H9 (cell line): ENCODE results near the gene LSS. TPM values are rescaled to one million over a fixed set of nuclear protein-coding genes. Genes with fewer than 3 reads are reported as not detected.

ENCODE experiments used
- DNase-seq: peaks from one replicate; pipeline ENCODE4 v3.0.0-alpha.2; 2017
- H2AFZ ChIP-seq: one replicate; pipeline ENCODE4 v1.6.1; 2013; ENCODE audit warnings: mild to moderate bottlenecking, low read length, control low read depth, moderate library complexity
- H2AK5ac ChIP-seq: 2 replicates; pipeline ENCODE4 v1.6.1; 2013; ENCODE audit warnings: low read length, control low read depth, mixed read lengths; ENCODE audit not compliant: insufficient read length
- H2BK120ac ChIP-seq: one replicate; pipeline ENCODE4 v1.6.1; 2013; ENCODE audit warnings: low read depth, mild to moderate bottlenecking, low read length, control low read depth, inconsistent platforms; ENCODE audit not compliant: poor library complexity, severe bottlenecking
- H2BK12ac ChIP-seq: 2 replicates; pipeline ENCODE4 v1.6.1; 2013; ENCODE audit warnings: low read length, control low read depth, mixed read lengths, low read depth; ENCODE audit not compliant: insufficient read length
- H2BK15ac ChIP-seq: 2 replicates; pipeline ENCODE4 v1.6.1; 2013; ENCODE audit warnings: low read depth, low read length, control low read depth
- H2BK20ac ChIP-seq: one replicate; pipeline ENCODE4 v1.6.1; 2013; ENCODE audit warnings: low read depth, mild to moderate bottlenecking, low read length, control low read depth, inconsistent platforms; ENCODE audit not compliant: poor library complexity, severe bottlenecking
- H2BK5ac ChIP-seq: 2 replicates; pipeline ENCODE4 v1.6.1; 2013; ENCODE audit warnings: low read length, control low read depth, mixed read lengths; ENCODE audit not compliant: insufficient read length
- H3K14ac ChIP-seq: 2 replicates; pipeline ENCODE4 v1.6.1; 2013; ENCODE audit warnings: low read length, control low read depth; ENCODE audit not compliant: insufficient read depth
- H3K18ac ChIP-seq: 2 replicates; pipeline ENCODE4 v1.6.1; 2013; ENCODE audit warnings: low read depth, mild to moderate bottlenecking, mixed read lengths, low read length, control low read depth; ENCODE audit not compliant: insufficient read length
- H3K23ac ChIP-seq: 2 replicates; pipeline ENCODE4 v1.6.1; 2013; ENCODE audit warnings: low read length, control low read depth, mixed read lengths, low read depth; ENCODE audit not compliant: insufficient read length
- H3K23me2 ChIP-seq: 2 replicates; pipeline ENCODE4 v1.6.1; 2013; ENCODE audit warnings: low read depth, mild to moderate bottlenecking, mixed read lengths, low read length, control low read depth; ENCODE audit not compliant: insufficient read length, poor library complexity, severe bottlenecking
- H3K27ac ChIP-seq: 2 replicates; pipeline ENCODE4 v1.5.1; 2013; ENCODE audit warnings: low read length, control low read depth, mixed read lengths, low read depth; ENCODE audit not compliant: insufficient read length
- H3K27me3 ChIP-seq: 2 replicates; pipeline ENCODE4 v1.6.1; 2013; ENCODE audit warnings: low read length, control low read depth, inconsistent platforms; ENCODE audit not compliant: insufficient read depth
- H3K4ac ChIP-seq: 2 replicates; pipeline ENCODE4 v1.6.1; 2013; ENCODE audit warnings: low read depth, mild to moderate bottlenecking, control low read depth, inconsistent platforms, low read length, moderate library complexity
- H3K4me1 ChIP-seq: 2 replicates; pipeline ENCODE4 v1.6.1; 2013; ENCODE audit warnings: low read length, control low read depth, inconsistent platforms; ENCODE audit not compliant: insufficient read depth
- H3K4me2 ChIP-seq: 2 replicates; pipeline ENCODE4 v1.6.1; 2013; ENCODE audit warnings: low read length, control low read depth, mixed read lengths; ENCODE audit not compliant: insufficient read length, insufficient read depth
- H3K56ac ChIP-seq: 2 replicates; pipeline ENCODE4 v1.6.1; 2013; ENCODE audit warnings: low read depth, mild to moderate bottlenecking, mixed read lengths, low read length, control low read depth; ENCODE audit not compliant: insufficient read length
- H3K79me1 ChIP-seq: 2 replicates; pipeline ENCODE4 v1.6.1; 2013; ENCODE audit warnings: low read depth, mild to moderate bottlenecking, moderate library complexity, low read length, control low read depth, inconsistent platforms; ENCODE audit not compliant: insufficient read depth, poor library complexity, severe bottlenecking
- H3K79me2 ChIP-seq: 2 replicates; pipeline ENCODE4 v1.6.1; 2013; ENCODE audit warnings: low read length, control low read depth, inconsistent platforms; ENCODE audit not compliant: insufficient read depth
- H3K9ac ChIP-seq: 2 replicates; pipeline ENCODE4 v1.6.1; 2013; ENCODE audit warnings: low read length, control low read depth, mixed read lengths; ENCODE audit not compliant: insufficient read length; ENCODE audit errors: extremely low read depth
- H3K9me3 ChIP-seq: one replicate; pipeline ENCODE4 v1.6.1; 2013; ENCODE audit warnings: low read depth, low read length, inconsistent platforms; ENCODE audit not compliant: control insufficient read depth
- H3T11ph ChIP-seq: one replicate; pipeline ENCODE4 v1.6.1; 2013; ENCODE audit warnings: mild to moderate bottlenecking, low read length, control low read depth, inconsistent platforms
- H4K20me1 ChIP-seq: one replicate; pipeline ENCODE4 v1.6.1; 2013; ENCODE audit not compliant: control insufficient read depth, insufficient read length, insufficient read depth
- H4K5ac ChIP-seq: 2 replicates; pipeline ENCODE4 v1.6.1; 2013; ENCODE audit warnings: low read depth, mild to moderate bottlenecking, mixed read lengths, low read length, control low read depth; ENCODE audit not compliant: insufficient read length
- H4K8ac ChIP-seq: replicated peaks from 2 replicates; pipeline ENCODE4 v1.6.1; 2013; ENCODE audit warnings: low read length, control low read depth, mixed read lengths, low read depth; ENCODE audit not compliant: insufficient read length
- H4K91ac ChIP-seq: 2 replicates; pipeline ENCODE4 v1.6.1; 2013; ENCODE audit warnings: low read depth, mild to moderate bottlenecking, moderate library complexity, mixed read lengths, low read length, control low read depth; ENCODE audit not compliant: insufficient read length
- H3K27ac Mint-ChIP-seq, 3 experiments: 2 replicates in 2 of 3; 3 replicates in 1 of 3; pipeline ENCODE4 v1.8.0; 2020 to 2021; ENCODE audit warnings: mixed read lengths in 3 of 3, mild to moderate bottlenecking in 1 of 3, moderate library complexity in 1 of 3
- H3K27me3 Mint-ChIP-seq: 2 replicates; pipeline ENCODE4 v1.8.0; 2021; ENCODE audit warnings: low read depth, mild to moderate bottlenecking, moderate library complexity, mixed read lengths
- H3K36me3 Mint-ChIP-seq, 3 experiments: 2 replicates in 2 of 3; 3 replicates in 1 of 3; pipeline ENCODE4 v1.8.0; 2020 to 2021; ENCODE audit warnings: low read depth in 3 of 3, mixed read lengths in 3 of 3; ENCODE audit not compliant: insufficient read depth in 1 of 3
- H3K4me1 Mint-ChIP-seq, 2 experiments: 2 replicates each; pipeline ENCODE4 v1.8.0; 2020; ENCODE audit warnings: mixed read lengths in 2 of 2
- H3K4me3 Mint-ChIP-seq, 2 experiments: 2 replicates in 1 of 2; 3 replicates in 1 of 2; pipeline ENCODE4 v1.8.0; 2020 to 2021; ENCODE audit warnings: mild to moderate bottlenecking in 2 of 2, mixed read lengths in 2 of 2, moderate library complexity in 1 of 2
- H3K9me3 Mint-ChIP-seq, 2 experiments: 2 replicates in 1 of 2; 3 replicates in 1 of 2; pipeline ENCODE4 v1.8.0; 2020; ENCODE audit warnings: mild to moderate bottlenecking in 2 of 2, mixed read lengths in 2 of 2, moderate library complexity in 1 of 2
- WGBS: extraction: QIAGEN DNeasy Blood & Tissue Kit; methylation state at CpG from one replicate; pipeline ENCODE4 v1.1.7; 2013; ENCODE audit warnings: missing lambda C conversion rate, low lambda C conversion rate, mixed read lengths; ENCODE audit not compliant: insufficient read length; ENCODE audit errors: extremely low coverage; 5-methylcytosine and 5-hydroxymethylcytosine counted together
- total RNA-seq: library from RNA; stranded (reverse); gene quantifications from 2 replicates; pipeline ENCODE4 v1.2.1, GENCODE V29; 2021
- TF ChIP-seq, protein P1 (sequence below): fragments of 200-600 bp; sonication (generic); conservative IDR thresholded peaks from 3 replicates; pipeline ENCODE4 v1.8.0; 2021; ENCODE audit warnings: antibody characterized with exemption, mild to moderate bottlenecking

The LSS gene
- total RNA-seq, 1 experiment from 2014 or later, result 69.2 TPM

DNA sequence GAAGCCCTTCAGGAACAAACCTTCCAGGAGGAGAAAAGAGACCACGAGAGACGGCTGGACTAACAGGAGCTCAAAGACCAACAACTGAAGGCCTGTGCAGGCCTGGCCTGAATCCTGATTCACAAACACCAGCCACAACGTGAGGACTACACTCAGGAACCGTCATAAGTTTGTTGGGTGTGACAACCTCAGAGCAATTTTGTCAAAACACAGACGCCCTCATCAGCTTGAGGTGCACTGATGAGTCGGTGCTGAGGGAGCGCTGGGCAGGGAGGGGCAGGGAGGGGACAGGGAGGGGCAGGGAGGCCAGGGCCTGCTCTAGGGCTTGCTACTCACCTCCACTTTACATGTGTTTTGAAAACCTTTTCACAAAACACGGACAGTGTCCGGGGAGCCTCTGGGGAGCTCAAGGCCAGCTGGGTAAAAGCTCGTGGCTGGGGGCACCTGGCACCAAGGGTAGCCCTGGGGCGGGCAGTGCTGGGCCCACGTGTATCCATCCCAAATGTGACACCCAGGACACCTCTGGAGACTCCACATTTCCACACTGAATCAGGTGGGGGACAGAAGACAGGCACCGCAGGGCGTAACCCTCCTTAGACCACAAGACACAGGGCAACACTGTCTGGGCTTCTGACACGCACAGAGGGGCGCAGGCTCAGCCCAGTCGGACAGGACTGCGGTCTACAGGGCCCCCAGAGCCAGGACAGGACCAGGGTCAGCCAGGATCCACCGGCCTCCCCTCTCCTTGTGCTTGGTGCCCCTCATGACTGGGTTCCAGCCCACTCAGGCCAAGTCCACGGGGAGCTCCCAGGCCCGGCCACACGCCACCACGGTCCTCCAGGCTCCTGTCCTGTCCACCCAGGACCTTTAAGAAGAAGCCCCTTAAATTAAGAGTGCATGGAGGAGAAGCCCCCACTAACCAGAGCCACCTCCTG lies 16.5 kb downstream of the LSS start:
- H2BK20ac ChIP-seq, result no peak overlapping the region
- H3K79me1 ChIP-seq, result no peaks in the 10 kb centered on the region
- no peaks in the 10 kb centered on the region for H3K23me2 ChIP-seq
- H3K14ac ChIP-seq, result no peak overlapping the region; the same call in 1 of the 2 replicates
- no peak overlapping the region for H3K4me2 ChIP-seq
- no peak overlapping the region for H3K27ac ChIP-seq
- peaks cover 14 to 46% (median 37%) of the 10 kb centered on the region in 3 experiments for H3K36me3 Mint-ChIP-seq
- no CpG with 5 or more reads among the region's 23 CpGs for WGBS
- no peak overlapping the region for H3K4ac ChIP-seq
- H3K4me3 Mint-ChIP-seq, result no peak overlapping the region; a peak in 1 of 5 replicates
- H2AFZ ChIP-seq, result no peak overlapping the region
- H3K4me1 ChIP-seq, result no peaks in the 10 kb centered on the region
- H3K23ac ChIP-seq, result no peak overlapping the region
- H2BK12ac ChIP-seq, result no peak overlapping the region
- H2BK5ac ChIP-seq, result no peak overlapping the region
- no peak overlapping the region for H2BK120ac ChIP-seq
- no peaks in the 10 kb centered on the region for H3K79me2 ChIP-seq
- no peaks in the 10 kb centered on the region for H4K20me1 ChIP-seq
- H3K18ac ChIP-seq, result no peak overlapping the region
- H2AK5ac ChIP-seq, result no peak overlapping the region
- no peaks in the 10 kb centered on the region for H3K9me3 Mint-ChIP-seq
- no peak overlapping the region for H3K9ac ChIP-seq
- no peak overlapping the region for H3K56ac ChIP-seq
- no peak overlapping the region for H4K91ac ChIP-seq
- H4K5ac ChIP-seq, result no peak overlapping the region
- no peak overlapping the region for H3T11ph ChIP-seq
- DNase-seq, result no peak
- peak overlapping the region in 2 of 3 experiments; percentile 48 to 85; a peak in 4 of 7 replicates for H3K27ac Mint-ChIP-seq
- no peak overlapping the region for H2BK15ac ChIP-seq
- H4K8ac ChIP-seq, result no peak overlapping the region
- H3K9me3 ChIP-seq, result no peaks in the 10 kb centered on the region
- H3K27me3 ChIP-seq, result no peaks in the 10 kb centered on the region
- no peaks in the 10 kb centered on the region for H3K27me3 Mint-ChIP-seq
- no peaks in the 10 kb centered on the region for H3K4me1 Mint-ChIP-seq
- TF ChIP-seq, protein P1, sequence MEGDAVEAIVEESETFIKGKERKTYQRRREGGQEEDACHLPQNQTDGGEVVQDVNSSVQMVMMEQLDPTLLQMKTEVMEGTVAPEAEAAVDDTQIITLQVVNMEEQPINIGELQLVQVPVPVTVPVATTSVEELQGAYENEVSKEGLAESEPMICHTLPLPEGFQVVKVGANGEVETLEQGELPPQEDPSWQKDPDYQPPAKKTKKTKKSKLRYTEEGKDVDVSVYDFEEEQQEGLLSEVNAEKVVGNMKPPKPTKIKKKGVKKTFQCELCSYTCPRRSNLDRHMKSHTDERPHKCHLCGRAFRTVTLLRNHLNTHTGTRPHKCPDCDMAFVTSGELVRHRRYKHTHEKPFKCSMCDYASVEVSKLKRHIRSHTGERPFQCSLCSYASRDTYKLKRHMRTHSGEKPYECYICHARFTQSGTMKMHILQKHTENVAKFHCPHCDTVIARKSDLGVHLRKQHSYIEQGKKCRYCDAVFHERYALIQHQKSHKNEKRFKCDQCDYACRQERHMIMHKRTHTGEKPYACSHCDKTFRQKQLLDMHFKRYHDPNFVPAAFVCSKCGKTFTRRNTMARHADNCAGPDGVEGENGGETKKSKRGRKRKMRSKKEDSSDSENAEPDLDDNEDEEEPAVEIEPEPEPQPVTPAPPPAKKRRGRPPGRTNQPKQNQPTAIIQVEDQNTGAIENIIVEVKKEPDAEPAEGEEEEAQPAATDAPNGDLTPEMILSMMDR, result no peak
